Measurements from ENCODE around the gene IL36RN.

Gene IL36RN

GRCh38 chr2:113050921-113051895, 7.8 kb upstream of the IL36RN start:
- no peak for DNase-seq (ENCODE audit: low read depth, low spot score)

- no peak for DNase-seq (ENCODE audit: low read depth, low spot score)
Measured at GRCh38 chr2:113052396-113052917, 6.5 kb upstream of the IL36RN start, which contains the start of gene IL36B. Gene IL36B, minus strand, starts transcription at chr2:113052867.

GRCh38 chr2:113053666-113054065, 5.3 kb upstream of the IL36RN start:
- no peak for DNase-seq (ENCODE audit: low read depth, low spot score)

- DNase-seq (ENCODE audit: low read depth, low spot score) = no peak
Measured at GRCh38 chr2:113054066-113054465, 4.9 kb upstream of the IL36RN start.

GRCh38 chr2:113056521-113056920, 2.5 kb upstream of the IL36RN start:
- no peak for DNase-seq (ENCODE audit: low read depth, low spot score)

GRCh38 chr2:113057117-113057516, 1.9 kb upstream of the IL36RN start:
- DNase-seq (ENCODE audit: low read depth, low spot score) = no peak

- DNase-seq (ENCODE audit: low read depth, low spot score) = no peak
Measured at GRCh38 chr2:113058411-113058994, 495 bp upstream of the IL36RN start.

GRCh38 chr2:113060396-113060795, 1.4 kb downstream of the IL36RN start:
- DNase-seq (ENCODE audit: low read depth, low spot score) = no peak

GRCh38 chr2:113060796-113061195, 1.8 kb downstream of the IL36RN start:
- no peak for DNase-seq (ENCODE audit: low read depth, low spot score)

GRCh38 chr2:113061241-113061640, 2.2 kb downstream of the IL36RN start:
- no peak for DNase-seq (ENCODE audit: low read depth, low spot score)

GRCh38 chr2:113061896-113062770, 3.1 kb downstream of the IL36RN start:
- DNase-seq (ENCODE audit: low read depth, low spot score) = no peak

GRCh38 chr2:113064281-113064680, 5.3 kb downstream of the IL36RN start:
- DNase-seq (ENCODE audit: low read depth, low spot score) = no peak

GRCh38 chr2:113064898-113065297, 5.9 kb downstream of the IL36RN start:
- no peak for DNase-seq (ENCODE audit: low read depth, low spot score)

GRCh38 chr2:113067681-113068080, 8.7 kb downstream of the IL36RN start, which contains the start of gene IL1F10:
Gene IL1F10, plus strand, starts transcription at chr2:113067970. Its CDS starts 4,769 bp downstream, at chr2:113072739.
- DNase-seq (ENCODE audit: low read depth, low spot score) = no peak

GRCh38 chr2:113068249-113068648, 9.3 kb downstream of the IL36RN start:
- DNase-seq (ENCODE audit: low read depth, low spot score) = no peak

GRCh38 chr2:113068706-113069485, 9.9 kb downstream of the IL36RN start:
- no peak for DNase-seq (ENCODE audit: low read depth, low spot score)

GRCh38 chr2:113069676-113070605, 10.9 kb downstream of the IL36RN start:
- no peak for DNase-seq (ENCODE audit: low read depth, low spot score)

- no peak for DNase-seq (ENCODE audit: low read depth, low spot score)
Measured at GRCh38 chr2:113070606-113070975, 11.6 kb downstream of the IL36RN start.

GRCh38 chr2:113072584-113072983, 13.6 kb downstream of the IL36RN start:
- no peak for DNase-seq (ENCODE audit: low read depth, low spot score)

Data from brain pericyte (primary cell).